GOT3 (cell line): ENCODE measurements around the gene NR1I2.

Source experiments
- DNase-seq: peaks from one replicate; lab custom pipeline; 2025; ENCODE audit warnings: mixed read lengths; lab: John Stamatoyannopoulos, UW

Gene NR1I2

GRCh38 chr3:119819806-119820205 is 37.9 kb downstream of the NR1I2 start:
- DNase-seq, result no peak

- no peak for DNase-seq
Measured at GRCh38 chr3:119825820-119826219, 43.9 kb downstream of the NR1I2 start.

- no peak for DNase-seq
Measured at GRCh38 chr3:119826711-119827608, 45.1 kb downstream of the NR1I2 start.

GRCh38 chr3:119829420-119829819 is 47.5 kb downstream of the NR1I2 start:
- no peak for DNase-seq

GRCh38 chr3:119831022-119831421 is 49.1 kb downstream of the NR1I2 start:
- no peak for DNase-seq

GRCh38 chr3:119831941-119832371 is 50.1 kb downstream of the NR1I2 start:
- no peak for DNase-seq

- no peak for DNase-seq
Measured at GRCh38 chr3:119834754-119835370, 53.0 kb downstream of the NR1I2 start.

GRCh38 chr3:119835556-119835955 is 53.7 kb downstream of the NR1I2 start:
- no peak for DNase-seq

GRCh38 chr3:119841808-119842471 is 60.0 kb downstream of the NR1I2 start:
- DNase-seq, result no peak

- DNase-seq, result no peak
Measured at GRCh38 chr3:119849126-119849525, 67.2 kb downstream of the NR1I2 start.

- DNase-seq, result no peak
Measured at GRCh38 chr3:119856695-119857094, 74.8 kb downstream of the NR1I2 start.

- DNase-seq, result no peak
Measured at GRCh38 chr3:119858957-119859356, 77.1 kb downstream of the NR1I2 start.

GRCh38 chr3:119859728-119860127 is 77.8 kb downstream of the NR1I2 start:
- no peak for DNase-seq

- DNase-seq, result no peak
Measured at GRCh38 chr3:119861681-119862080, 79.8 kb downstream of the NR1I2 start.

GRCh38 chr3:119862616-119863015 is 80.7 kb downstream of the NR1I2 start:
- DNase-seq, result no peak

- DNase-seq, result no peak
Measured at GRCh38 chr3:119864476-119864875, 82.6 kb downstream of the NR1I2 start.
